T-helper 2 cell treated with Interferon-gamma antibody and Interleukin-4, amounts not matched to agents 5 μg/mL and 100 μg/mL, for 36 hours (primary cell): ENCODE results near the gene INMT.

Experiments used
- DNase-seq: peaks from one replicate; pipeline ENCODE4 v3.0.0; 2021; ENCODE audit warnings: low spot score
- H3K27ac Mint-ChIP-seq: one replicate; pipeline ENCODE4 v1.8.0; 2021; ENCODE audit warnings: mild to moderate bottlenecking, mixed read lengths
- H3K27me3 Mint-ChIP-seq: one replicate; pipeline ENCODE4 v1.8.0; 2021; ENCODE audit warnings: low read depth, mixed read lengths
- H3K36me3 Mint-ChIP-seq: one replicate; pipeline ENCODE4 v1.8.0; 2021; ENCODE audit warnings: low read depth, mixed read lengths
- H3K4me1 Mint-ChIP-seq: one replicate; pipeline ENCODE4 v1.8.0; 2021; ENCODE audit warnings: low read depth, mixed read lengths
- H3K4me3 Mint-ChIP-seq: one replicate; pipeline ENCODE4 v1.8.0; 2022; ENCODE audit warnings: mild to moderate bottlenecking, moderate library complexity, mixed read lengths
- H3K9me3 Mint-ChIP-seq: one replicate; pipeline ENCODE4 v1.8.0; 2021; ENCODE audit warnings: mixed read lengths

INMT gene

DNA sequence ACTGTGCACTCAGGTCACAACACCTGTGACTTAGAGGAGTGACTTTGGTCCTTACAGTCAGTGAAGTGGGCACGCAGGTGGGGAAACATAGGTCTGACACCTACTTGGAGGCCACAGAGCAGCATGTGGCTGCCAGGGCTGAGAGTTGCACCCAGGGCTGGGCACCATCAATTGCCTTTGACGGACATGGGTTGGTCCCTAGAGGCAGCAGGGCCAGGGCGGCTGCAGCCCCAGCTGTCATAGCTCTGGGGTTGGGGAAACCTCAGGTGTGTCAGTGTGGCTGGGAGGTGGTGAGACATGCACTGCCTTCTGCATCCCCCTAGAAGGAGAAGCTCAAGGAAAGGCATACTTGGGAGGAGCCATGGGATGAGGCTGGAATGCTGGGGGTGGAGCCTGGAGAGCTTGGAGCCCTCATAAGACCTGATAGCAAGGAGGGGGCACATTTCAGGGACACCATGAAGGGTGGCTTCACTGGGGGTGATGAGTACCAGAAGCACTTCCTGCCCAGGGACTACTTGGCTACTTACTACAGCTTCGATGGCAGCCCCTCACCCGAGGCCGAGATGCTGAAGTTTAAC lies at the start of gene INMT:
Gene INMT (plus strand): TSS at position 440 of the 578 bp plus-strand sequence. CDS start 16 bp downstream, at position 456.
- Mint-ChIP-seq H3K4me3 (no peak within 1 kb of the TSS), H3K36me3 (no peaks in the 10 kb centered on the region), H3K4me1 (no peaks in the 10 kb centered on the region), H3K27me3 (no peaks in the 10 kb centered on the region), H3K27ac (no peak within 1 kb of the TSS), H3K9me3 (no peaks in the 10 kb centered on the region)
- no peak for DNase-seq

DNA sequence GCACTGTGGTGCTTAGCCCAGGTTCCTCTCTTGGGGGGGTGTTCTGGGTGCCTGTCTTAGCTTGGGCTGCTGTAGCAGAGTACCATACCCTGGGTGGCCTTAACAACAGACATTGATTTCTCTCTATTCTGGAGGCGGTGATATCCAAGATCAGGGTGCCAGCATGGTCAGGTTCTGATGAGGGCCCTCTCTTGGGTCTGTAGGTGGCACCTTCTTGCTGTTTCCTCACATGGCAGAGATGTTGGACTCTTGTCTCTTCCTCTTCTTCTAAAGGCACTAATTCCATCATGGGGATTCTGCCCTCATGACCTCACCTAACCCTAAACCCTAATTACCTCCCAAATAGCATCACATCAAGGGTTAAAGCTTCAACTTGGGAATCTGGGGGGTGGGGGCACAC lies 49.7 kb upstream of the INMT start:
- H3K27ac Mint-ChIP-seq: no peak overlapping the region
- peaks cover 6% of the 10 kb centered on the region for H3K4me1 Mint-ChIP-seq

DNA sequence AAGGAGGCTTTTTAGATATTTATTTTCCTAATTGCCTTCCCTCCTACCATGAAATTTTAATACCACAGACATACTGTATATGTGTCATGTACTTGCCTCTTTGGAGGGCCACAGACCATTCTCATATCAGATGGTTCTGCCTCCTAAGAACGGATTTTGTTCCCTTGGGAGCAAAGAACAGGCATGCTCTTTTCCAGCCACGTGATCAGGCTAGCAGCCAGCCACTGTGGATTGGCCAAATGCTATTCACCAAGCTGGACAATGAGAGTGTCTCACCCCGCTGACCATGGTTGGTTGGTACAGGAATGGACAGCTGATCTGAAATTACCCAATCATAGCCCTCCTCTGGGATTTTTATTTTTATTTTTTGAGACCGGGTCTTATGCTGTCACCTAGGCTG lies 48.2 kb upstream of the INMT start:
- peaks cover 2% of the 10 kb centered on the region for H3K27me3 Mint-ChIP-seq
- no peak overlapping the region for H3K27ac Mint-ChIP-seq
- no peaks in the 10 kb centered on the region for H3K9me3 Mint-ChIP-seq
- DNase-seq: no peak
- no peak overlapping the region for H3K4me3 Mint-ChIP-seq
- peaks cover 2% of the 10 kb centered on the region for H3K4me1 Mint-ChIP-seq
- H3K36me3 Mint-ChIP-seq: no peaks in the 10 kb centered on the region

More for the DNA sequence above, 49.7 kb upstream of the INMT start:
- no peak for DNase-seq
- H3K36me3 Mint-ChIP-seq: no peaks in the 10 kb centered on the region
- peaks cover 5% of the 10 kb centered on the region for H3K27me3 Mint-ChIP-seq
- no peak overlapping the region for H3K4me3 Mint-ChIP-seq
- H3K9me3 Mint-ChIP-seq: no peaks in the 10 kb centered on the region

DNA sequence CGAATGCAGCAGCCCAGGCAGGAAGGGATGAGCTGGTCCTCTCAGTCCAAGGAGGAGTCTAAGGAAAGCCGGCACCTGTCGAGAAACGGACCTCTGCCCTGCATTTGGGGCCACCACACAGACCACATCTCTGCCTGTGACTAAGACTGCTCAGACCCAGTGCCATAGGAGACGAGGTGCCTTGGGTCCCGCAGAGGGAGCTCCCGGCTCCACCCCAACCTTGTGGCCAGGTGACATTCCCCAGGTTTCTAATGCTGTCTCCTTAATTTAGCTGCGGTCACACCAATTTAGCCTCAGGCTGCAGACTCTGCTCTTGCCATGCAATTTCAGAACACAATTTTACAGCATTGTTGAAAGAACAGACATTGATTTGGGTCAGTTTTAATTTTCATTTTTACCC lies 46.9 kb upstream of the INMT start:
- H3K4me1 Mint-ChIP-seq: peaks cover 2% of the 10 kb centered on the region
- H3K36me3 Mint-ChIP-seq: no peaks in the 10 kb centered on the region
- H3K9me3 Mint-ChIP-seq: no peaks in the 10 kb centered on the region
- DNase-seq: no peak
- peaks cover 2% of the 10 kb centered on the region for H3K27me3 Mint-ChIP-seq
- no peak overlapping the region for H3K27ac Mint-ChIP-seq
- H3K4me3 Mint-ChIP-seq: no peak overlapping the region

DNA sequence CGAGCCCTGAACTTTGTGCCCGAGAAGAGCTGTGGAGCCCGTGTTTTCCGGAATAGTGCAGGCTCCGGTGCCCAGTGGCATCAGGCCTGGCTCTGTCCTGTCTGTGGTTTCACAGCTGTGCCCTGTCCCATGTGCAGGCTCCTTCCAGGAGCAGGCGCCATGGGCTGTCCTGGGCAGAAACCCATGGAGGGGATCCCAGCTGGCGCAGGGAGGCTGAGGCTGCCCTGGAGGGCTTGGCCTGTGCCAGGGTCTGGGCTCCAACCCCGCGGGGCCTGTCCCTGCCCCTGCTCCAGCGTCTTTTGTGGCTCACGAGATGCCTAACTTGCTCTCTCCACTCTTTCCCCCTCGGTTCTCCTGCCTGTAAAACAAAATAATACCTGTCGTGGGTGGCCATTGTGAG lies 46.3 kb upstream of the INMT start:
- Mint-ChIP-seq H3K9me3 (no peaks in the 10 kb centered on the region), H3K27ac (no peak overlapping the region), H3K4me3 (no peak overlapping the region), H3K27me3 (peaks cover 2% of the 10 kb centered on the region), H3K36me3 (no peaks in the 10 kb centered on the region), H3K4me1 (peaks cover 2% of the 10 kb centered on the region)
- no peak for DNase-seq

DNA sequence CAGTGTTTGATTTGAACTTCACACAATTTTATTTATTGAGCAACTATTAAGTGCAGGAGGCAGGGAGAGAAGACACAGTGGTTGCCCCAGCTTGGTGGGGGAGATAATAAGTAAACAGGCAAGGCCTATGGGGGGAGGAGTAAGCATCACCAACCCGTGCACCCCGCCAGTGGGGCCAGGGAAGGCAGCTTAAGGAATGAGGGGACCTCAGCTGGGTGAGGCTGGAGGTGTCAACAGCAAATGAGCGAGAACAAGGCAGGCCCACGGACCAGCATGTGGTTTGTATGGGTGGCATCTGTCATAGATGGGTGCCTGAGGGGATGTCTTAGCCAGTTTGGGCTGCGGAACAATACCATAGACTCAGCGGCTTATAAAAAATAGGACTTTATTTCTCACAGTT lies 45.6 kb upstream of the INMT start:
- no peak overlapping the region for H3K4me3 Mint-ChIP-seq
- DNase-seq: no peak
- peaks cover 2% of the 10 kb centered on the region for H3K27me3 Mint-ChIP-seq
- peak overlapping the region; percentile 15 for H3K27ac Mint-ChIP-seq
- H3K36me3 Mint-ChIP-seq: no peaks in the 10 kb centered on the region
- peaks cover 2% of the 10 kb centered on the region for H3K4me1 Mint-ChIP-seq
- H3K9me3 Mint-ChIP-seq: no peaks in the 10 kb centered on the region

DNA sequence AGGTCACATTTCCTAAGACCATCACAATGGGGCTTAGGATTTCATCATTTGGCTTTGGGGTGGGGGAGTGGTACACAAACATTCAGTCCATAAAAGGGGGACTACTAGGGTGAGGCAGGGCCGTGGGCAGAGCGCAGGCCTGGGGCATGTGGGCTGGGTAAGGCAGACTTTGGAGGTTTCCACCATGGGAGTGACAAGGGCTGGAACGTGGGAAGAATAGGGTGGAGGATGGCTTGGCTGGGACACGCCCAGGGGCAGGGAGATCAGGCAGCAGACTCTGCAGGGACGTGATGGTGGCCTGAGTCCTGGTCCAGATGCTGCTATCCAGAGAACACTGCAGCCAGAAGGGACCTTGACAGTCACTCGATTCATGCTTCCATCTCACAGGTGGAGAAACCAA lies 45.0 kb upstream of the INMT start:
- H3K27ac Mint-ChIP-seq: no peak overlapping the region
- peaks cover 2% of the 10 kb centered on the region for H3K27me3 Mint-ChIP-seq
- H3K4me1 Mint-ChIP-seq: peaks cover 2% of the 10 kb centered on the region
- H3K9me3 Mint-ChIP-seq: no peaks in the 10 kb centered on the region
- H3K36me3 Mint-ChIP-seq: no peaks in the 10 kb centered on the region
- H3K4me3 Mint-ChIP-seq: no peak overlapping the region
- no peak for DNase-seq

DNA sequence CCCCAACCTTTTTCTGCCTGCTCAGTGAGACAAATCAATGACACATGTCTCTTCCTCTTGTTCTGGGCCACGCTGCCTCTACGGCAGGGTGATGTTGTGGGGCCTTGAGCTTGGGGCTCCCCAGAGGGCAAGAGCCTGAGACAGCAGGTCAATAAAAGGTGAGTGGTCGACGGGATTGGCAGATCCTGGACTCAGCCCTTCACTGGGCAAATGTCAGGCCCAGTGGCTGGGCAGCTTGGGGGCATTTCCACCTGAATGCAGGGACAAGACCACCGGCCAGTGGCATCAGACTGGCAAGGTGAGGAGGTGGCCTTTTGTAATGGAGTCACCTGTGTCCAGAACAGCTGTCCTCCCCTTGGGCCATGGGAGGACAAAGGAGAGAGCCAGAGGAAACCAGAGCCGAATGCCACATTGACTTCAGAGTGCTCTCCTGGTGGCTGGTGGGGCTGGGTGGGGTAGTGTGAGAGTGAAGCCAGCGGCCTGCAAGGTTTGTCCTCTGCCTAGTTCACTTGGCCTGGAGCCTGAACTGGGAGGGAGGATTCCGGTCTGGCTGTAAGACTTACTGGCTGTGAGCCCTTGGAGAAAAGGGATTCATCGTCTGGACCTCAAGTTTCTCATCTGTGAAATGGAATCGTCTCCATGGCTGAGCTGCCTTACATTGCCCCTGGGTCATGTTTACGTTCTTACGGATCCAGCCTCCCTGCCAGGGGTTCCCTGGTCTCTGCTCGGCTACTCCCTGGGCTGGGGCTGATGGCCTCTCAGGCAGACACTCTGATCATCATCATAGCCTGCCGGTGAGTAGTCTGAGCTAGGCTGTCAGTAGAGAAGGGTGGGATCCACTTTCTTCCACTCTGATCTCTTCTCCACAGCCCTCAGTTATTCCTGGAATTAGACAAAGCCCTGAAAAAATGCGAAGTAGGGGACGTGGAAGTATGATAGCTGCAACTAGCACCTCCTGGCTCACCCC lies 44.3 kb upstream of the INMT start:
- Mint-ChIP-seq H3K36me3 (no peaks in the 10 kb centered on the region), H3K9me3 (no peaks in the 10 kb centered on the region), H3K27ac (no peak overlapping the region), H3K27me3 (peaks cover 2% of the 10 kb centered on the region), H3K4me3 (no peak overlapping the region), H3K4me1 (no peaks in the 10 kb centered on the region)
- no peak for DNase-seq

DNA sequence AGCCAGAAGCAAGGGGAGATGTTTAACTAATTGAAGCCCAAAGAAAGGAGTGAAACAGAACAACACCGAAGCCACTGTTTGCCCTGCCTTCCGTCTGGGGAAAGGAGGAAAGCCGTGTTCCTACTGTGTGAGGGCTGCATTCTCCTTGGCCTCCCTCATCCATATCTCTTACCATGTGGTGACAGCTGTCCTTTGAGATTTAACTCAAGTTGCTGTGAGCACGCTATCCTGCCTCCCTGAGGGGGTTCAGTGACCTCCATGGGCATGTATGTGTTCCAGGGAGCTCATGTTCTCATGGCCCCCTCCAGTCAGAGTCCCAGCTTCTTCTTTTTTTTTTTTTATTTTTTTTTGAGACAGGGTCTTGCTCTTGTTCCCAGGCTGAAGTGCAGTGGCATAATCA lies 43.5 kb upstream of the INMT start:
- Mint-ChIP-seq H3K27me3 (peaks cover 2% of the 10 kb centered on the region), H3K36me3 (no peaks in the 10 kb centered on the region), H3K27ac (no peak overlapping the region), H3K4me3 (no peak overlapping the region), H3K4me1 (no peaks in the 10 kb centered on the region), H3K9me3 (no peaks in the 10 kb centered on the region)
- DNase-seq: no peak

DNA sequence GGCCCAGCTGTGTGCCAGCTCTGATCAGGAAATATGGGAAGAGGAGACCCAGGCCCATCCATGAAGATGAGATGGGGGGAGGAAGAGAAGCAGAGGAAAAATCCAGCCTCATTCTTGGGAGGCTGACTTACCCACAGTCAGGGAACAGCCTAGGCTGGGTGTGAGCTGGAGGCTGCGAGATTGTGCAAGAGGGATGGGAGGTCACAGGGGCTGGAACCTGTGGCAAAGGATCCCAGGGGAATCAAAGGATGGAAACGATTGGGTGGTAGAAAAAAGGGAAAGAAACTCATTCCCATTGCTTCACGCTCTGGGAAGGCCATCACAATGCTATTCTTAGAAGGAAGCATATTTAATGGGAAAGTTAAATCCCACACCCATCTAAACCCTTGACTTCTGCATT lies 43.0 kb upstream of the INMT start:
- Mint-ChIP-seq H3K4me3 (no peak overlapping the region), H3K4me1 (no peaks in the 10 kb centered on the region), H3K36me3 (no peaks in the 10 kb centered on the region), H3K27me3 (peaks cover 2% of the 10 kb centered on the region), H3K27ac (no peak overlapping the region), H3K9me3 (no peaks in the 10 kb centered on the region)
- no peak for DNase-seq

DNA sequence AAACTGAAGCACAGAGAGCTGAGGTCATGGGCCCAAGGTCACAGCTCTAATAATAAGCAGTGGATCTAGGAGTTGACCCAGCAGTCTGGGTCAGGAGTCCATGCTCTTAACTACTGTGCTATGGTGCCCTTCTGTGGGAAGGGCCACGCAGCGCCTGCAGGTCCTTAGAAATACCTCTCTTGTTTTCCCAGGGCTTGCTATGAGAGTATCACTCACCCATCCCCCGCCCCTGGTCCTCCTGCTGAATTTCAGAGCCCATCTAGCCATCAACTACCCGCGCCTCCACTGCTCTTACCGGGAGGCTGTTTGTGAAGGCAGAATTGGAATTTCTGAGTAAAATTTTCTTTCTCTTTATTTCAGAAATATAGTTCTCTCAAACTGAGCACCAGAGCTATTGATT lies 42.4 kb upstream of the INMT start:
- no peak for DNase-seq
- no peaks in the 10 kb centered on the region for H3K9me3 Mint-ChIP-seq
- no peak overlapping the region for H3K27ac Mint-ChIP-seq

DNA sequence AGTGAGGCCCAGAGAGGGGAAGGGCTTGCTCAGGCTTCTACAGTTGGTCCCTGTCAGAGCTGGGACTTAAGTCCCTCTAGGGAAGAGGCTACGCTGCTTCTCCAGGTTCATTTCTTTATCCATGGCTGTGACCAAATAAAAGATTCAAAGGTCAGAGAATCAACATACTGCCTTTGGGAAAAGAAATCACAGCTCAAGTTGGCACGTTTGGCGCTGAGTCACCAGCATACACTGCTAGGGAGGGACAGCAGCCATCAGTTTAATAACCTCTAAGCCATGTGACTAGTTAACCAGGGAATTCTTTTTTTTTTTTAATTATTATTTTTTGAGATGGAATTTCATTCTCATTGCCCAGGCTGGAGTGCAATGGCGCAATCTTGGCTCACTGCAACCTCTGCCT lies 41.3 kb upstream of the INMT start:
- DNase-seq: no peak
- Mint-ChIP-seq H3K36me3 (no peaks in the 10 kb centered on the region), H3K4me3 (no peak overlapping the region)

More for the DNA sequence above, 42.4 kb upstream of the INMT start:
- Mint-ChIP-seq H3K27me3 (peaks cover 2% of the 10 kb centered on the region), H3K4me3 (no peak overlapping the region), H3K36me3 (no peaks in the 10 kb centered on the region), H3K4me1 (no peaks in the 10 kb centered on the region)

DNA sequence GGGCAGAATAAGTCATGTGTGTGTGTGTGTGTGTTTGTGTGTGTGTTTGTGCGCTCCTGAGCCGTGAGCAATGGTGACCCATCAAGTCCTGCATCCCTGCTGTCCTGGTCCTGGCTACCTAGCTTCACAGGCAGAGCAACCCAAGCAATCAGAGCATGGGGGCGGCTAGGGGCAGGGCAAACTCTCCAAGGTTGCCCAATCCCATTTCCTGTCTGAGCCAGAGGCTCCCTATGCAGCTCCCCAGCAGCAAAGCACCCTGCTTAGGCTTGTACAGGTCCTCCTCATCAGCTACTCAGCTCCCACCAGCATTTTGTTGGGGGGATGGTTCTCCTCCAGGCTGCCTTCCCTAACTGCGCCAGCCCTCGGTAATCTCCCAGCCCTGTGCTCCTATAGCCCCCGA lies 38.5 kb upstream of the INMT start:
- DNase-seq: no peak
- Mint-ChIP-seq H3K36me3 (peaks cover 12% of the 10 kb centered on the region), H3K27ac (no peak overlapping the region), H3K4me1 (no peaks in the 10 kb centered on the region), H3K27me3 (peaks cover 2% of the 10 kb centered on the region), H3K9me3 (peaks cover 16% of the 10 kb centered on the region), H3K4me3 (no peak overlapping the region)

More for the DNA sequence above, 41.3 kb upstream of the INMT start:
- Mint-ChIP-seq H3K4me1 (no peaks in the 10 kb centered on the region), H3K27me3 (peaks cover 2% of the 10 kb centered on the region), H3K27ac (no peak overlapping the region), H3K9me3 (no peaks in the 10 kb centered on the region)

DNA sequence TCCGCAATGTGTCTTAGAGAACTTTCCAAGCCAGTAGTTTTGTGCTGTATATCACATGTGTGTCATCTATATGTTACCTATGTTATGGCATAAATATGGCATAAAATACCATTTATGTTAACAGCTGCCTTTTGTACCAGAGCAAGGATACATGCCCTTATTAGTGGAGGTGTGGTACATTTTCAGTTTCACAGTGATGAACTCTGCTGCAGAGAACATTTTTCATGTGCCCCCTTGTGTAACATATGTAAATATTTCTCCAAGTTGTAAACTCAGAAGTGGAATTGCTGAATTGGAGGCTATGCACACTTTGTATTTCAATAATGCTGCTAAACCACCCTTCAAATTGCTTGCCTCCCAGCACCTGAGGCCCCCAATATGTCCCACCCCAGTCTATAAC lies 37.8 kb upstream of the INMT start:
- no peak for DNase-seq
- Mint-ChIP-seq H3K27me3 (peaks cover 2% of the 10 kb centered on the region), H3K4me1 (no peaks in the 10 kb centered on the region), H3K36me3 (peaks cover 15% of the 10 kb centered on the region), H3K9me3 (peaks cover 23% of the 10 kb centered on the region), H3K27ac (no peak overlapping the region), H3K4me3 (no peak overlapping the region)
